ENCODE measurements around the gene CCDC93. TPM values are rescaled to one million over a fixed set of nuclear protein-coding genes. Genes with fewer than 3 reads are reported as not detected.

CCDC93 gene
- polyA plus RNA-seq, 2 donors: 5.2 to 5.3 TPM

DNA sequence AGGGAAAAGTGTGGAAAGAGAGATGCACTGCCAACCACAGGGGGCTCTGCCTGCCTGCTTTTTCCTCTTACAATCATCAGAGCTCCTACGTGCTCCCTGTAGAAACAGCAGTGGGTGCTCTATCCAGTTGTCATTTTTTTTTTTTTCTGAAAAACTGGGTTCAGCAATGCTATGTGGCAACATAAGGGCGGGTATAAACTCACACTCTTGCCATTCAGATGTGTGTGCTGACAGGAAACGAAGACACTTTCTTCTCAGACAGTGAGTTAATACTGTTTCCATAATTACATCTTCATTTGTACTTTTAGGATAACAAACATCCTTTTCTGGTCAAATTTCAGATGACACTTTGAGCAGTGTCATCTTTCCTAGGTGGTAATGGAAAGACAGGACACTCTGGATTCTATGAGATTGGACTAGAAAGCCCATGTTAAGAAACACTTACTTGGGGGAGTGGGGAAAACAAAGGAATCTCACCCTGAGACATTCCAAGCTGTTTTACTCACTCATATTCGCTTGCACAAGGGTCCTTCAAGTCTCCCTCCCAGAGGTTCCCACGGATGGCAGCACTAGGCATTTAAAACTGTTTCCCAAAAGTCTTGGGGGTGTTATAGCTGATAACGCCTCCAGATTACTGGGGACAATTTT is 41.3 kb downstream of the CCDC93 start:
- WGBS, 2 donors: 88 to 91% methylated on average over 6 of the region's 6 CpGs
- no peak overlapping the region for H3K4me3 ChIP-seq (ENCODE audit: low read depth in 1 of 2, low read length in 2 of 2)
- H3K27ac ChIP-seq (ENCODE audit: low read depth in 2 of 2, low read length in 1 of 2): no peak overlapping the region
- no peaks in the 10 kb centered on the region for H3K27me3 ChIP-seq (ENCODE audit: control insufficient read depth in 1 of 2, insufficient read depth in 2 of 2, low read length in 2 of 2)
- H3K9me3 ChIP-seq (ENCODE audit: control insufficient read depth in 2 of 2, insufficient read depth in 1 of 2, low read depth in 1 of 2, low read length in 1 of 2): no peaks in the 10 kb centered on the region
- H3K36me3 ChIP-seq (ENCODE audit: control insufficient read depth in 2 of 2, insufficient read depth in 2 of 2, low read length in 1 of 2): peaks cover 7 to 29% of the 10 kb centered on the region in 2 donors
- H3K4me1 ChIP-seq (ENCODE audit: control insufficient read depth in 2 of 2, insufficient read depth in 2 of 2, low read length in 1 of 2): no peaks in the 10 kb centered on the region

DNA sequence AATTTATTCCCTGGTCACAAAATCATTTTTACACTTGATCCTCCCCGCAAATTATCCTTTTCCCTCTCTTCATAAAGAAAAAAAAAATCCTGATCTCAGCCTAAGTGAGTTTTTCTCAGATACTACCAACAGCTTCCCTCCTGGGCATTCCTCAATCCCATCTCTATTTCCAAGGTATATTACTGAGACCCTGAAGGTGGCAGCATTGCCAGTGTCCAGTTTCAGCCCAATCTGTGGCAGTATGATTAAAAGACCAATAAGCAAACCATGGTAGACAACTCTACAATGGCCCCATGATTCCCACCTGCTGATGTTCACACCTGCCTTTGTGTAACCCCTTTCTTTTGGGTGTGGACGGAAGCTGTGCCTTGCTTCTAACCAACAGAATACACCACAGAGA is 45.1 kb downstream of the CCDC93 start:
- WGBS, 2 donors: 94 to 99% methylated on average over 2 of the region's 2 CpGs
- Histone ChIP-seq H3K36me3 (ENCODE audit: control insufficient read depth in 2 of 2, insufficient read depth in 2 of 2, low read length in 1 of 2) (peaks cover 3 to 18% of the 10 kb centered on the region in 2 donors), H3K4me3 (ENCODE audit: low read depth in 1 of 2, low read length in 2 of 2) (no peak overlapping the region), H3K4me1 (ENCODE audit: control insufficient read depth in 2 of 2, insufficient read depth in 2 of 2, low read length in 1 of 2) (no peaks in the 10 kb centered on the region), H3K27ac (ENCODE audit: low read depth in 2 of 2, low read length in 1 of 2) (no peak overlapping the region), H3K27me3 (ENCODE audit: control insufficient read depth in 1 of 2, insufficient read depth in 2 of 2, low read length in 2 of 2) (no peaks in the 10 kb centered on the region), H3K9me3 (ENCODE audit: control insufficient read depth in 2 of 2, insufficient read depth in 1 of 2, low read depth in 1 of 2, low read length in 1 of 2) (no peaks in the 10 kb centered on the region)

DNA sequence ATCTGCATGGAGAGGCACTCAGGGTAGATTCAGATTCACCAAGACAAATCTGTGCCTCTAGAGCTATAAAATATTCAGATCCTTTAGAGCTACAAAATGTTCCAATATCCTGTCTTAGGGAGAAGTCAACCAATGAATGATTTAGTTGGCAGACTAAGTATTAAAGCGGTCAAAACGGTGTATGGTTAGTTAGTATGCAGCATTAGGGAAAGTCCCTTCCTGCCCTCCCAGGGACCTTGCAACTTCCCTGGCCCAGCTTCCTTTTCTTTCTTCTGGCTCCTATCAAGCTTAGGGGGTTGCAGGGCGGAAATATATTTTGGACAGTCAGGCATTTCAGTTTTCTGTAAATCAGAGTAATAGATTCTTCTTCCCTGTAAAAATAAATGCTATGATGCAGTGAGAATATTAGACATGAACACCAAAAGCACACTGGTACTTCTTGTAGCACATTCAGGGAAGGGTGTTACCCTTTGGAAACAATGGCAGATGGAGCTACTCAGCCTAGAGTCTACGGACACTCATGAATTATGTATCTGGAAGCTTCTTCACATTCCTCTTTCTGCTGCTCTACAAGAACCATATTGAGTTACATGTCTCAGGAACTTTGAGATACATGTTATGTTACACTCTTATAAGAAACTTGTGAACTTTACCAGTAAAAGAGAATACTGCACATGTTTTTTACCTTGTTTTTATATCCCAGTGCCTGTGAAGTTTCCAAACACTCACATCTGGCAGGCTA is 45.7 kb downstream of the CCDC93 start:
- H3K4me1 ChIP-seq (ENCODE audit: control insufficient read depth in 2 of 2, insufficient read depth in 2 of 2, low read length in 1 of 2): no peaks in the 10 kb centered on the region
- 78 to 80% methylated on average over 4 of the region's 4 CpGs for WGBS, 2 donors
- no peak overlapping the region for H3K4me3 ChIP-seq (ENCODE audit: low read depth in 1 of 2, low read length in 2 of 2)
- H3K36me3 ChIP-seq (ENCODE audit: control insufficient read depth in 2 of 2, insufficient read depth in 2 of 2, low read length in 1 of 2): peaks cover 0 to 16% of the 10 kb centered on the region in 2 donors
- no peaks in the 10 kb centered on the region for H3K27me3 ChIP-seq (ENCODE audit: control insufficient read depth in 1 of 2, insufficient read depth in 2 of 2, low read length in 2 of 2)
- no peaks in the 10 kb centered on the region for H3K9me3 ChIP-seq (ENCODE audit: control insufficient read depth in 2 of 2, insufficient read depth in 1 of 2, low read depth in 1 of 2, low read length in 1 of 2)
- H3K27ac ChIP-seq (ENCODE audit: low read depth in 2 of 2, low read length in 1 of 2): no peak overlapping the region

DNA sequence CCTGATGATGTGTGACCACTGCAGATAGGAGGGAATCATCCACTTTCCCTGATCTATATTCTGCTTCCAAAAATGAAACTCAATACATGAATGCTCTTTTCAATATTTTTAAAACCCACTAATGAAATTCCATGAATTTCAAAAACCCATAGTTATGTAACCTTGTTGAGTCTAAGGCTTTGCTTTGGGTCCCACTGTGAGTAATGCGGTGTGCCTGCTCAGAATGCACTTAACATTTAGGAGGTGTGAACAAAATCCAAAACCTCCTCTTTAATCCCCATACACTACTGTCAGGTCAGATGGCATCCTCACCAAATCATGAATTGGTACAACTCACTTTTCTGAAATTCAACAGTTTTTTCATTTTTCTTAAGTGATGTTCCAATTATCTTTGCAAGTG is 50.4 kb downstream of the CCDC93 start:
- no peaks in the 10 kb centered on the region for H3K4me1 ChIP-seq (ENCODE audit: control insufficient read depth in 2 of 2, insufficient read depth in 2 of 2, low read length in 1 of 2)
- peaks cover 7 to 13% of the 10 kb centered on the region in 2 donors for H3K36me3 ChIP-seq (ENCODE audit: control insufficient read depth in 2 of 2, insufficient read depth in 2 of 2, low read length in 1 of 2)
- H3K9me3 ChIP-seq (ENCODE audit: control insufficient read depth in 2 of 2, insufficient read depth in 1 of 2, low read depth in 1 of 2, low read length in 1 of 2): no peaks in the 10 kb centered on the region
- 92 to 100% methylated on average over 1 of the region's 1 CpG for WGBS, 2 donors
- H3K27me3 ChIP-seq (ENCODE audit: control insufficient read depth in 1 of 2, insufficient read depth in 2 of 2, low read length in 2 of 2): no peaks in the 10 kb centered on the region
- H3K27ac ChIP-seq (ENCODE audit: low read depth in 2 of 2, low read length in 1 of 2): no peak overlapping the region
- H3K4me3 ChIP-seq (ENCODE audit: low read depth in 1 of 2, low read length in 2 of 2): no peak overlapping the region

GRCh38 chr2:117961201-117961600 is 52.7 kb downstream of the CCDC93 start:
- no peaks in the 10 kb centered on the region for H3K4me1 ChIP-seq (ENCODE audit: control insufficient read depth in 2 of 2, insufficient read depth in 2 of 2, low read length in 1 of 2)
- peaks cover 10% of the 10 kb centered on the region in 2 donors for H3K36me3 ChIP-seq (ENCODE audit: control insufficient read depth in 2 of 2, insufficient read depth in 2 of 2, low read length in 1 of 2)
- 89 to 94% methylated on average over 3 of the region's 3 CpGs for WGBS, 2 donors

DNA sequence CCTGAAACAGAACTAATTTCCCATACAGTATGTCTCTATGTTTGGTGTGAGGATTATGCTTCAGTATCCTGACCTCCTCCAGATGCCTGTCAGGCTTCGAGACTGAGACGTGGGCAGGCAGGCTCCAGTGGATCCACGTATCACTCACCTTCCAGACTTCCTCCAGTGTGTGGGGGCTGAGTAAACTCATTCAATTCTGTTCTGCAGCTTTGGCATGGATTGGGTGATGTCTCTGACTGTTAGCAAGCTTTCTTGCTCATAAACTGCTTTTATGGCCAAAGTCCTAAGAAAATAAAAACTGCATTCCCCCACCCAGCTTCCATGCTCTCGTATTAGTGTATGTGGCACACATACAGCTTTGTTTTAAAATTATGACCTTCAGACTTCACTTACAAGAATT is 53.6 kb downstream of the CCDC93 start:
- peaks cover 10% of the 10 kb centered on the region in 2 donors for H3K36me3 ChIP-seq (ENCODE audit: control insufficient read depth in 2 of 2, insufficient read depth in 2 of 2, low read length in 1 of 2)
- H3K4me1 ChIP-seq (ENCODE audit: control insufficient read depth in 2 of 2, insufficient read depth in 2 of 2, low read length in 1 of 2): no peaks in the 10 kb centered on the region
- 89 to 94% methylated on average over 4 of the region's 4 CpGs for WGBS, 2 donors
- H3K9me3 ChIP-seq (ENCODE audit: control insufficient read depth in 2 of 2, insufficient read depth in 1 of 2, low read depth in 1 of 2, low read length in 1 of 2): no peaks in the 10 kb centered on the region
- H3K27me3 ChIP-seq (ENCODE audit: control insufficient read depth in 1 of 2, insufficient read depth in 2 of 2, low read length in 2 of 2): no peaks in the 10 kb centered on the region
- H3K27ac ChIP-seq (ENCODE audit: low read depth in 2 of 2, low read length in 1 of 2): no peak overlapping the region
- no peak overlapping the region for H3K4me3 ChIP-seq (ENCODE audit: low read depth in 1 of 2, low read length in 2 of 2)

More at GRCh38 chr2:117961201-117961600, 52.7 kb downstream of the CCDC93 start:
- H3K27me3 ChIP-seq (ENCODE audit: control insufficient read depth in 1 of 2, insufficient read depth in 2 of 2, low read length in 2 of 2): no peaks in the 10 kb centered on the region
- H3K9me3 ChIP-seq (ENCODE audit: control insufficient read depth in 2 of 2, insufficient read depth in 1 of 2, low read depth in 1 of 2, low read length in 1 of 2): no peaks in the 10 kb centered on the region
- no peak overlapping the region for H3K4me3 ChIP-seq (ENCODE audit: low read depth in 1 of 2, low read length in 2 of 2)
- H3K27ac ChIP-seq (ENCODE audit: low read depth in 2 of 2, low read length in 1 of 2): no peak overlapping the region

DNA sequence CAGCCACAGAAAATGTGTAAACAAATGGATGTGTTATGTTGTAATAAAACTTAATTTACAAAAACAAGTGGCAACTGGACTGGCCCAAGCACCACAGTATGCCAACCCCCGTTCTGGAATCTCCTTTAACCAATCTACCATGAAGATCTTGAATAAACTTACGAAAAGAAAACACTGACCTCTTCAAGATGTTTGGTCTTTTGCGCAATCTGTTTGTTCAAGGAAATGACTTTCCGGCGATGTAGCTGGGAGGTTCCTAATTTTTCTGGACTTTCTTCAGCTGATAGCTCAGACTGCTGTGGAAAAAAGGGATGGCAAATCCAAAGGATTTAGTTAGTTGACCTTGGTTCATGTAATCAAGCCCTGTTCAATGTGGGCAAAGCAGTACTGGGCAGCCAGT is 55.7 kb downstream of the CCDC93 start:
- peaks cover 8 to 15% of the 10 kb centered on the region in 2 donors for H3K36me3 ChIP-seq (ENCODE audit: control insufficient read depth in 2 of 2, insufficient read depth in 2 of 2, low read length in 1 of 2)
- H3K9me3 ChIP-seq (ENCODE audit: control insufficient read depth in 2 of 2, insufficient read depth in 1 of 2, low read depth in 1 of 2, low read length in 1 of 2): no peaks in the 10 kb centered on the region
- H3K27ac ChIP-seq (ENCODE audit: low read depth in 2 of 2, low read length in 1 of 2): no peak overlapping the region
- H3K4me3 ChIP-seq (ENCODE audit: low read depth in 1 of 2, low read length in 2 of 2): no peak overlapping the region
- WGBS, 2 donors: 71 to 83% methylated on average over 5 of the region's 5 CpGs
- H3K27me3 ChIP-seq (ENCODE audit: control insufficient read depth in 1 of 2, insufficient read depth in 2 of 2, low read length in 2 of 2): no peaks in the 10 kb centered on the region
- H3K4me1 ChIP-seq (ENCODE audit: control insufficient read depth in 2 of 2, insufficient read depth in 2 of 2, low read length in 1 of 2): no peaks in the 10 kb centered on the region

- WGBS, 2 donors: 81 to 91% methylated on average over 1 of the region's 1 CpG
- Histone ChIP-seq H3K9me3 (ENCODE audit: control insufficient read depth in 2 of 2, insufficient read depth in 1 of 2, low read depth in 1 of 2, low read length in 1 of 2) (no peaks in the 10 kb centered on the region), H3K4me1 (ENCODE audit: control insufficient read depth in 2 of 2, insufficient read depth in 2 of 2, low read length in 1 of 2) (no peaks in the 10 kb centered on the region), H3K4me3 (ENCODE audit: low read depth in 1 of 2, low read length in 2 of 2) (no peak overlapping the region), H3K27ac (ENCODE audit: low read depth in 2 of 2, low read length in 1 of 2) (no peak overlapping the region), H3K36me3 (ENCODE audit: control insufficient read depth in 2 of 2, insufficient read depth in 2 of 2, low read length in 1 of 2) (peaks cover 8 to 10% of the 10 kb centered on the region in 2 donors), H3K27me3 (ENCODE audit: control insufficient read depth in 1 of 2, insufficient read depth in 2 of 2, low read length in 2 of 2) (no peaks in the 10 kb centered on the region)
Measured at GRCh38 chr2:117957616-117958015, 56.3 kb downstream of the CCDC93 start.

GRCh38 chr2:117956036-117956796 is 57.7 kb downstream of the CCDC93 start:
- no peak overlapping the region for H3K27ac ChIP-seq (ENCODE audit: low read depth in 2 of 2, low read length in 1 of 2)
- peaks cover 14 to 17% of the 10 kb centered on the region in 2 donors for H3K36me3 ChIP-seq (ENCODE audit: control insufficient read depth in 2 of 2, insufficient read depth in 2 of 2, low read length in 1 of 2)
- H3K4me1 ChIP-seq (ENCODE audit: control insufficient read depth in 2 of 2, insufficient read depth in 2 of 2, low read length in 1 of 2): no peaks in the 10 kb centered on the region
- no peaks in the 10 kb centered on the region for H3K9me3 ChIP-seq (ENCODE audit: control insufficient read depth in 2 of 2, insufficient read depth in 1 of 2, low read depth in 1 of 2, low read length in 1 of 2)
- 70 to 84% methylated on average over 1 of the region's 1 CpG for WGBS, 2 donors
- H3K27me3 ChIP-seq (ENCODE audit: control insufficient read depth in 1 of 2, insufficient read depth in 2 of 2, low read length in 2 of 2): no peaks in the 10 kb centered on the region
- no peak overlapping the region for H3K4me3 ChIP-seq (ENCODE audit: low read depth in 1 of 2, low read length in 2 of 2)
